Measurements from ENCODE around the gene KCNH1. TPM values are rescaled to one million over a fixed set of nuclear protein-coding genes. Genes with fewer than 3 reads are reported as not detected.

KCNH1 gene
- total and polyA plus RNA-seq, 2 of the 4 experiments (the other 2 are of a cell fraction) = 0.27 to 0.54 TPM

- no peak overlapping the region for H2AFZ ChIP-seq (replicated peaks; ENCODE audit: low read length, poor library complexity)
- H2BK120ac ChIP-seq (ENCODE audit: low read depth, low read length) = no peak overlapping the region
- in situ Hi-C loops (cut with MboI; ENCODE audit: low sequenced_read_pairs) = no loop called here
- H3K79me1 ChIP-seq (ENCODE audit: low read depth in 1 of 2, low read length in 2 of 2) = no peaks in the 10 kb centered on the region
- no peaks in the 10 kb centered on the region for H3K9me1 ChIP-seq (ENCODE audit: insufficient read depth, low read length)
- no CpG with 5 or more reads among the region's 3 CpGs for WGBS, 2 experiments (ENCODE audit: extremely low coverage in 2 of 2, insufficient read length in 1 of 2)
- no TSS peak for BruUV-seq (replicated peaks)
- H2BK15ac ChIP-seq (ENCODE audit: low read depth, low read length) = no peak overlapping the region
- no peak overlapping the region for H2AK9ac ChIP-seq (replicated peaks; ENCODE audit: low read depth, low read length, poor library complexity)
- H3K23ac ChIP-seq (ENCODE audit: low read depth, low read length) = no peak overlapping the region
- POLR2A ChIA-PET (ENCODE audit: unreplicated experiment) = no interaction called here
- TF ChIP-seq, protein P1, sequence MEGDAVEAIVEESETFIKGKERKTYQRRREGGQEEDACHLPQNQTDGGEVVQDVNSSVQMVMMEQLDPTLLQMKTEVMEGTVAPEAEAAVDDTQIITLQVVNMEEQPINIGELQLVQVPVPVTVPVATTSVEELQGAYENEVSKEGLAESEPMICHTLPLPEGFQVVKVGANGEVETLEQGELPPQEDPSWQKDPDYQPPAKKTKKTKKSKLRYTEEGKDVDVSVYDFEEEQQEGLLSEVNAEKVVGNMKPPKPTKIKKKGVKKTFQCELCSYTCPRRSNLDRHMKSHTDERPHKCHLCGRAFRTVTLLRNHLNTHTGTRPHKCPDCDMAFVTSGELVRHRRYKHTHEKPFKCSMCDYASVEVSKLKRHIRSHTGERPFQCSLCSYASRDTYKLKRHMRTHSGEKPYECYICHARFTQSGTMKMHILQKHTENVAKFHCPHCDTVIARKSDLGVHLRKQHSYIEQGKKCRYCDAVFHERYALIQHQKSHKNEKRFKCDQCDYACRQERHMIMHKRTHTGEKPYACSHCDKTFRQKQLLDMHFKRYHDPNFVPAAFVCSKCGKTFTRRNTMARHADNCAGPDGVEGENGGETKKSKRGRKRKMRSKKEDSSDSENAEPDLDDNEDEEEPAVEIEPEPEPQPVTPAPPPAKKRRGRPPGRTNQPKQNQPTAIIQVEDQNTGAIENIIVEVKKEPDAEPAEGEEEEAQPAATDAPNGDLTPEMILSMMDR (conservative IDR thresholded peaks at IDR 0.05; ENCODE audit: low read depth, low read length) = no peak
- TF ChIP-seq MXI1 (IDR thresholded peaks at IDR 0.05; ENCODE audit: borderline replicate concordance, low read depth, low read length) (no peak), POLR2A (IDR thresholded peaks at IDR 0.05; ENCODE audit: low read depth, low read length) (no peak)
- H3K4me3 ChIP-seq (ENCODE audit: insufficient read depth, low read depth, low read length) = no peak overlapping the region
- no peak overlapping the region for H2AK5ac ChIP-seq (ENCODE audit: low read depth, low read length)
- dilution Hi-C loops (cut with HindIII; ENCODE audit: low sequenced_read_pairs, unreplicated experiment) = no loop called here
- H4K20me1 ChIP-seq (ENCODE audit: insufficient read depth, low read length) = no peaks in the 10 kb centered on the region
- no peak overlapping the region for H3K4ac ChIP-seq (ENCODE audit: low read depth, low read length)
- no peak overlapping the region for H3K9ac ChIP-seq (ENCODE audit: low read depth, low read length)
- H4K8ac ChIP-seq (ENCODE audit: low read depth in 2 of 2, low read length in 2 of 2) = no peak overlapping the region
- H2BK5ac ChIP-seq (ENCODE audit: low read depth, low read length, poor library complexity, severe bottlenecking) = no peak overlapping the region
- intact Hi-C loops (cut with micrococcal nuclease) = no loop called here
- H4K5ac ChIP-seq (ENCODE audit: low read depth, low read length) = no peak overlapping the region
- no peak for ATAC-seq (ENCODE audit: low read depth)
- H3K27me3 ChIP-seq (ENCODE audit: control insufficient read depth, insufficient read depth, low read length) = no peaks in the 10 kb centered on the region
- no peak overlapping the region for H3K14ac ChIP-seq (replicated peaks; ENCODE audit: low read depth, low read length)
- CTCF ChIA-PET = no interaction called here
- no peak overlapping the region for H3K4me2 ChIP-seq (ENCODE audit: low read depth, low read length)
- no peak overlapping the region for H3K18ac ChIP-seq (ENCODE audit: low read depth, low read length)
- no peaks in the 10 kb centered on the region for H3K36me3 ChIP-seq (ENCODE audit: control insufficient read depth, insufficient read depth, low read length)
- H3K9me3 ChIP-seq (ENCODE audit: control insufficient read depth, insufficient read depth, low read length) = no peaks in the 10 kb centered on the region; the same call in 1 of the 2 replicates
- H2BK20ac ChIP-seq (ENCODE audit: low read depth, low read length) = no peak overlapping the region
- H3K27ac ChIP-seq (ENCODE audit: insufficient read depth, low read length) = no peak overlapping the region
- no peaks in the 10 kb centered on the region for H3K4me1 ChIP-seq (ENCODE audit: control insufficient read depth, insufficient read depth, low read length)
- no peak overlapping the region for H3K56ac ChIP-seq (ENCODE audit: extremely low read depth, insufficient read depth, low read length)
- no peak overlapping the region for H4K91ac ChIP-seq (ENCODE audit: insufficient read depth, low read depth, low read length)
- no peak for DNase-seq
These were observed 285.5 kb downstream of the KCNH1 start for GRCh38 chr1:210848474-210848873.
